ENCODE results near the gene C1orf198.
A peak's percentile ranks its signal among the peaks of the same experiment; 100 is the strongest.

C1orf198 gene

DNA sequence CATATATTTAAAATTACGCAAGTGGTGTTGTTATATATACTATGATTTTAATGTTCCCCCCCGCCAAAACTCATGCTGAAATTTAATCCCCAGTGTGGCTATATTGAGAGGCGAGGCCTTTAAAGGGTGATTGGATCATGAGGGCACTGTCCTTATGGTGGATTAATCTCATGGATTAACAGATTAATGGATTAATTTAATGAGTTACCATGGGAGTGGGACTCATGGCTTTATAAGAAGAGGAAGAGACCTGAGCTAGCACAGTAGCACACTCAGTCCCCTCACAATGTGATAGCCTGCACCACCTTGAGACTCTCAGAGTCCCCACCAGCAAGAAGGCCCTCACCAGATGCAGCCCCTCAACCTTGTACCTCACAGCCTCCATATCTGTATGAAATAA, 34.8 kb downstream of the C1orf198 start:
- in situ Hi-C loops (cut with HindIII; ENCODE audit: low pct_unique_long_range_greater_than_20kb, low sequenced_read_pairs), result no loop called here
- DNase-seq (ENCODE audit: low read depth in 1 of 2, low spot score in 1 of 2), result no peak
- TF ChIP-seq JUND (IDR thresholded peaks at IDR 0.05; ENCODE audit: low read depth), result no peak

DNA sequence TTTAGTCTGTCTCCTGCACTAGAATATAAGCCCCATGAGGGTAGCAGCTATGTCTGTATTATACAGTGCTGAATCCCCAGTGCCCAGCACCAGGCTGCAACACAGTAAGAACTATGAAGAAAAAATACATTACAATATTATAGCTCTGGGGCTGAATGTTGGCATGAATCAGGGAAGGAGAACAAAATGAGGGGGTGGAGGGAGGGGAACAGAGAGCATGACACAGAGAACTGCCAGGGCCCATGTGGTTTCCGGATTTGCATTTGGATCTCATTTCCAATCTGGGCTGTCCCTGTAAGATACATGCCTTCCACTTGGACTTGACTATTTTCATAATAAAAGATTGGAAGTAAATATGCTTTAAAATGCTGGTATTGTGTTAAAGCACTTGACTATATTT, 35.8 kb downstream of the C1orf198 start:
- no peak for DNase-seq (ENCODE audit: low read depth in 1 of 2, low spot score in 1 of 2)
- no peak for TF ChIP-seq JUND (IDR thresholded peaks at IDR 0.05; ENCODE audit: low read depth)
- in situ Hi-C loops (cut with HindIII; ENCODE audit: low pct_unique_long_range_greater_than_20kb, low sequenced_read_pairs), result no loop called here

DNA sequence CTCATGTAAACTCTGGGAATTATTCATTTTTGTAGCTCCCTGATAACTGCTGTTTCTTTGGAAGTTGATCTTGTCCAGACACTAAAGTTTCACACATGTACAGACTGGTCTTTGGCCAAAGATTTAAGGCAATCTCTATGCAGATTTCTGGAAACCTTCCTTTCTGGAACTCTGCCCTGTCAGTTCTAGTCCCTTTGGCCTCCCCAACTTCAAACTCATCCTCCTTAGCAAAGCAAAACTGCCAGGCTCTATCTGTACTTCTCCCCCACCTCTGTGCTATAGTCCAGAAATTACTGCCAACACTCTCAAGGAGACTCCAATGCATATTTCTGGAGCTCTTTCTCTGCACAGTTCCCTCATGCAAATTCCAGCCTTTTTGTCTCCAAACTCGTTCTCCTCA, 36.5 kb downstream of the C1orf198 start:
- in situ Hi-C loops (cut with HindIII; ENCODE audit: low pct_unique_long_range_greater_than_20kb, low sequenced_read_pairs), result no loop called here
- TF ChIP-seq JUND (IDR thresholded peaks at IDR 0.05; ENCODE audit: low read depth), result no peak
- no peak for DNase-seq (ENCODE audit: low read depth in 1 of 2, low spot score in 1 of 2)

GRCh38 chr1:230828421-230828820, 39.9 kb downstream of the C1orf198 start:
- no peak for TF ChIP-seq JUND (IDR thresholded peaks at IDR 0.05; ENCODE audit: low read depth)
- in situ Hi-C loops (cut with HindIII; ENCODE audit: low pct_unique_long_range_greater_than_20kb, low sequenced_read_pairs), result no loop called here
- DNase-seq (ENCODE audit: low read depth in 1 of 2, low spot score in 1 of 2), result no peak

DNA sequence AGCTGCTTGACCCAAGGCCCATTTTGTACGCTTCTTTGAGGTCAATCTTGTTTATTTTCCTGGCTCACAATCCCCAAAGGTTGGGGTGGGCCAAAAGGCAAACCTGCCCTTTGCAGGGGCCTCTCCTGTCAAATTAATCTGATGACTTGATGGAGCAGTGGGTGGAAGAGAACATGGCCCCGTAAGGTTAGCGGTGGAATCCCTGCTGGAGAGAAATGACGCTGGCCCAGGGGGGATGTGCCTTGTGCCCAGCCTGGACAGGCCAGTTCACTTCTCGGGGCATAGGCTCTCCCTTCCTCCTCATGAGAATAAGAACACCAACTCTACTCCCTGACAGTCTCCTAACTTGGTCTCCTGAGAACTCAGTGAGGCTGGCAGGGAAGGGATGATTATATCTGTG, 40.5 kb downstream of the C1orf198 start:
- in situ Hi-C loops (cut with HindIII; ENCODE audit: low pct_unique_long_range_greater_than_20kb, low sequenced_read_pairs), result no loop called here
- no peak for DNase-seq (ENCODE audit: low read depth in 1 of 2, low spot score in 1 of 2)

DNA sequence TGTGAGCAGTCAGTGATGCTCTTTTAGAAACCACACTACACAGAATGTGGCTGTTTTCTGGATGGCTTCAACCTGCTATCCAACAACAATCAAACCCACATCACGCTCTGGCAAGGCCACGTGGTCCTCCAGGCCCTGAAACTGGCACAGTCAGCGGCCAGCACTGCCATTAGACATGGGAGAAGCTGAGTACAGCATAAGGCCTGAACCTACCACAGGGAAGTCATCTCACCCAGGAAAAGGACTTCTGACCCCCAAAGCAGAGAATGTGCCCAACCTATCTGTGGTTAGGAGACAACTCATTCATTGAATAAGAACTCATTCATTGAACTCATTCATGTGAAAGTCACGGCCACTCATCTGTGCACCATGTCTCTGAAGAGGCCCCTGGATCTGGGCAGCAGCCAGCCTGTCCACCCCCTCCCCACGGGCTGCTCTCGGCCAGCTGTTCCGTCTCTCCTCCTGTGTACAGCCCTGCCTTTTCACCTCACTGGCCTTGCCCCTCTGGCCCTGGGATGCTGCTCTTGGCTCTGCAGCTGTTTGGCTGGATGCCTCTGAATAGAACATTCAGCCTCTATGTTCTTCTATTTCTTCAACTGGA, 41.1 kb downstream of the C1orf198 start:
- in situ Hi-C loops (cut with HindIII; ENCODE audit: low pct_unique_long_range_greater_than_20kb, low sequenced_read_pairs), result no loop called here
- no peak for DNase-seq (ENCODE audit: low read depth in 1 of 2, low spot score in 1 of 2)

More for the DNA sequence above, 40.5 kb downstream of the C1orf198 start:
- TF ChIP-seq JUND (IDR thresholded peaks at IDR 0.05; ENCODE audit: low read depth), result no peak

GRCh38 chr1:230826166-230826875, 42.0 kb downstream of the C1orf198 start:
- no peak for DNase-seq (ENCODE audit: low read depth in 1 of 2, low spot score in 1 of 2)
- in situ Hi-C loops (cut with HindIII; ENCODE audit: low pct_unique_long_range_greater_than_20kb, low sequenced_read_pairs), result no loop called here
- TF ChIP-seq JUND (IDR thresholded peaks at IDR 0.05; ENCODE audit: low read depth), result no peak

More for the DNA sequence above, 41.1 kb downstream of the C1orf198 start:
- TF ChIP-seq JUND (IDR thresholded peaks at IDR 0.05; ENCODE audit: low read depth), result no peak

GRCh38 chr1:230825761-230826160, 42.6 kb downstream of the C1orf198 start:
- in situ Hi-C loops (cut with HindIII; ENCODE audit: low pct_unique_long_range_greater_than_20kb, low sequenced_read_pairs), result no loop called here
- DNase-seq (ENCODE audit: low read depth in 1 of 2, low spot score in 1 of 2), result no peak
- no peak for TF ChIP-seq JUND (IDR thresholded peaks at IDR 0.05; ENCODE audit: low read depth)

- no peak for TF ChIP-seq JUND (IDR thresholded peaks at IDR 0.05; ENCODE audit: low read depth)
- in situ Hi-C loops (cut with HindIII; ENCODE audit: low pct_unique_long_range_greater_than_20kb, low sequenced_read_pairs), result no loop called here
- DNase-seq (ENCODE audit: low read depth in 1 of 2, low spot score in 1 of 2), result peak; percentile 23 to 37
Measured at GRCh38 chr1:230824919-230825721, 43.2 kb downstream of the C1orf198 start.

DNA sequence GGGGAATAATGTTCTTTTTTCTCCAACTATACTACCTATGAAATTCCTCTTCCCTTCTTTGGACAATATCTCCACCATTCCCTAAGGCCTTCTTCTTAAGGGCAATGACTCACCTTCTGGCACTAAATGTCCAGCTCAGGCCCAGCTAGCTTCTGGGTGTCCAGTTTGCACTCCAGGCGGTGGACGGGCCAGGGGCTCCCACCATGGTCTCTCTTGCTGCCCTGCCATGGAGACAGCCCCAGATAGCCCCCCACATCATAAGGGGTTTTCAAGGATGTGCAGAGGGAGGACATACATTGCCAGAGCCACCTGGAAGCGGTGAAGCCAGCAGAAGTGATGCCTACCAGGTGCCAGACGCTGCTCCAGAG, 43.8 kb downstream of the C1orf198 start:
- DNase-seq (ENCODE audit: low read depth in 1 of 2, low spot score in 1 of 2), result no peak
- no peak for TF ChIP-seq JUND (IDR thresholded peaks at IDR 0.05; ENCODE audit: low read depth)
- in situ Hi-C loops (cut with HindIII; ENCODE audit: low pct_unique_long_range_greater_than_20kb, low sequenced_read_pairs), result no loop called here

GRCh38 chr1:230823931-230824381, 44.4 kb downstream of the C1orf198 start:
- in situ Hi-C loops (cut with HindIII; ENCODE audit: low pct_unique_long_range_greater_than_20kb, low sequenced_read_pairs), result no loop called here
- DNase-seq (ENCODE audit: low read depth in 1 of 2, low spot score in 1 of 2), result no peak
- TF ChIP-seq JUND (IDR thresholded peaks at IDR 0.05; ENCODE audit: low read depth), result no peak

GRCh38 chr1:230823426-230823825, 44.9 kb downstream of the C1orf198 start:
- DNase-seq (ENCODE audit: low read depth in 1 of 2, low spot score in 1 of 2), result no peak
- in situ Hi-C loops (cut with HindIII; ENCODE audit: low pct_unique_long_range_greater_than_20kb, low sequenced_read_pairs), result no loop called here
- no peak for TF ChIP-seq JUND (IDR thresholded peaks at IDR 0.05; ENCODE audit: low read depth)

- in situ Hi-C loops (cut with HindIII; ENCODE audit: low pct_unique_long_range_greater_than_20kb, low sequenced_read_pairs), result no loop called here
- no peak for TF ChIP-seq JUND (IDR thresholded peaks at IDR 0.05; ENCODE audit: low read depth)
- DNase-seq (ENCODE audit: low read depth in 1 of 2, low spot score in 1 of 2), result no peak
Measured at GRCh38 chr1:230822092-230822581, 46.2 kb downstream of the C1orf198 start.
